DMS53 treated with DMSO at 0.1 percent for 48 hours (cell line): ENCODE measurements around the gene GMPS.
"Not testable (repeated sequence)": the region's sequence is repeated elsewhere in the genome, so short reads cannot be mapped to it uniquely, and the experiment has no call there.

Source experiments
- DNase-seq: peaks from one replicate; lab custom pipeline; 2025; ENCODE audit not compliant: unreplicated experiment; lab: John Stamatoyannopoulos, UW

The GMPS gene

DNA sequence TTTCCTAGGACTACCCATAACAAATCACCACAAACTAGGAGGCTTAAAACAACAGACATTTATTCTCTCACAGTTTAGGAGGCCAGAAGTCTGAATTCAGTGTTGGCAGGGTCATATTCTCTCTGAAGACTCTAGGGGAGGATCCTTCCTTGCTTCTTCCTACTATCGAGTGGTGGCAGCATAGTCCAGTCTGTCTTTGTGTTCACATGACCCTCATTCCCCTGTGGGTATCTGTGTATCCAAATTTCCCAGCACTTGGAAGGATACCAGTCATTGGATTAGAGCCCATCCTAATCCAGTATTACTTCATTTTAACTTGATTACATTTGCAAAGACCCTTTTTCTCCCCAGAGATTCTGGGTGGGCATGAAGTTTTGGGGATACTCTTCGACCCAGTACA, 63.8 kb downstream of the GMPS start:
- DNase-seq, result no peak

DNA sequence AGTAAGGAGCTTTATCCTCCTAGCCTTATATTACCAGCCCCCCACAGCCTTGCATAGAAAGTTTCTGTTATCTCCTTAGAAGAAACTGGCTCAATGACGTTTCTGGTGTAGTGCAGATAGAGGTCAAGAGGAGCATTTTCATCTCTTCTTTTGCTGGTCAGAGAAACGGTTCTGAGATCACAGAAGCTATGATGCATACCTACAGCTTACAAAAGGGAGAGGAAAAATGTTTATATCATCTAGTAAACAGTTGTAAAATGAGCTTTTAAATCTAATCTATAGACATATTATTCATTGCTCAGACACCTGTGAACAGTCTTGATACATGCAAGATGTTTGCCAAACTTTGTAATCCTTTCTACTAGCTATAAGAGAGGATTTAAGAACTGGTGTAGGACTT, 68.0 kb downstream of the GMPS start:
- DNase-seq, result no peak

DNA sequence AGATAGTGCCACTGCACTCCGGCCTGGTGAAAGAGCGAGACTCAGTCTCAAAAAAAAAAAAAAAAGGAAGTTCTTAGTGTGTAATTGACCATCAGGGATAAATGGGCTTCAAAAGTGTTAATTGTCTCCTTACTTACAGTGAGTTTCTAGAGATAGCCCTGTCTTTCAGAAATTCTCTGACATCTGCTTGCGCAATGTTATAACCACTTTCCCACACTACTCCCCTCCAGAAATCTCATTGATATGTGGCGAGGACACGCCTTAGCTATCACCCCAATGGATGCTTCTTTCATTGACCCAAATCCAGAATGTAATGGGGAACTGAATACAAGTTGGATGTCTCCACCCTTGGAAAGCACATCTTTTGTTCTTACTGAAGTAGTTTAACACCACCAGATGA, 70.9 kb downstream of the GMPS start:
- no peak for DNase-seq

DNA sequence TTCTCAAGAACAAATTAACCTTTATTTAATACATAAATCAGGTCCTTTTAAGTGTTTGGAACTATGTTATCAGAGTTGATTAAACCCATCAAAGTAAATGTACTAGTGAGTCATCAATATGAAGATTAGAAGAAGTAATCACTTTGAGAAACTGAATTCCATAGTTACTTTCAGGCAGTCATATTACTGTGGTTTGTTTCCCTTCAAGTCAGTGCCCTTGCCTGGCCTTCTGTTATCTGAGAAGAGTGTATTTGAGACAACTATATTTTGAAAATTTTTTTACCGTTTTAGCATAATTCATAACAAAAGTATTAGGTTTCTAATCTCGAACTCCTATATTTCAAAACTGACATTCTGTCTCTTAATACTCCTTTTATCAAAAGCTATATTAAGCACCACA, 73.6 kb downstream of the GMPS start:
- no peak for DNase-seq

DNA sequence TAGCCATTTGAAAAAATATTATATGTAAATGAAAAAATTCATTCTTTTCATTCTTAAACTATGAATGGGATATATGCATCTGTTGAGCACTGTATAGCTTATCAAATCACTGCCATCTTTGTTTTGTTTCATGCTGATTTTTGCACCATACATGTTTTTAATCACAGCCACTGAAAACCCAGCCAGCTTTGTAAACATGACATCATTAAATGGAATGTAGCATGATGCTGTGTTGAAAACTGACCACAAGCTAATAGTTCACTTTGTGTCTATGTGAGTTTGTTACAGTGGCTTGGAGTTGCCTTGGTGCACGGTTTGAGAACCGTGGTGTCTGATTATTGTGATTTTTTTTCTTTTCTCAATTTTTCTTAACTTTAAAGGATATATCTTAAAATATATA, 75.7 kb downstream of the GMPS start:
- DNase-seq, result no peak

DNA sequence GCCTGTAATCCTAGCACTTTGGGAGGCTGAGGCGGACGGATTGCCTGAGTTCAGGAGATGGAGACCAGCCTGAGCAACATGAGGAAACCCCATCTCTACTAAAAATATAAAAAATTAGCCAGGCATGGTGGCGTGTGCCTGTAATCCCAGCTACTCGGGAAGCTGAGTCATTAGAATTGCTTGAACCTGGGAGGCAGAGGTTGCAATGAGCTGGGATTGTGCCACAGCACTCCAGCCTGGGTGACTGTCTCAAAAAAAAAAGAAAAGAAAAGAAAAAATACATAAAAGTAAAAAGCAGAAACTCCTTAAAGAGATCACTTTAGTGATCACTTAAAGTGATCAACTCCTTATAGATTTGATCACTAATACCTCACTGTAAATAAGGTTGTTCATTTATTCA, 78.0 kb downstream of the GMPS start:
- no peak for DNase-seq

DNA sequence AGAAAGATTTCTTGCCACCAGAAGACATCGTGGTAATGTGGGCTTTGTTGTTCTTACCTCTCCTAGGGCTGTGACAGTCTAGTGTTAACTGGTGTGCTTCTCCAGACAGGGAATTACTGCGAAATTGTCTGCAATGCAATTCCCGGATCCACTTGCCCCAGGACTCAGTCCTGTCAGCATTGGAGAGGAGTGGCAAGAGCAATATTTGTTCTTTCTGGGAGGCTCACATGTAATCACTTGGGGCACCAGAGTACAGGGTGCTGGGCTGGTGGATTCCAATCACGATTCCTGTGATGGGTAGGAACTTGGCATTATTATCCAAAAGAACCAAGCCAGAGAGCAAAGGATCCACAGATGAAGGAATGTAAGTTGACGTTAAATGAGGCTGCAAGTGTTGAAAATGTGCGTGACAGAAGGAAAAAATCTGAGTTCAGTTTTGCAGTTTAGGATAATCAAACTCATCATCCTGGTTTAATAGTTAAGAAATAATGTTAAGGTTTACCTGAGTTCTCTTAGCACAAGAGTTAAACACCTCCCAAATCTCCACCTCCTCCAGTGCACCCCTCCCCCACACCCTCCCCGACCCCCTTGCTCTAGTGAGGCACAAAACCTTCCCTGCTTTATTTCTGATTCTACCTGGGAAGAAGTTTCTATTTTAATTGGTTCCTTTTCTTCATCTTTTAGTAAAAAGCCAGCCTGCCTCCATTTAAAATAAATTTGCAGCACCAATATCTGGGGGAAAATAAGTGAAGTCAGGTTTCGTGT, 79.2 kb downstream of the GMPS start:
- DNase-seq, result no peak

DNA sequence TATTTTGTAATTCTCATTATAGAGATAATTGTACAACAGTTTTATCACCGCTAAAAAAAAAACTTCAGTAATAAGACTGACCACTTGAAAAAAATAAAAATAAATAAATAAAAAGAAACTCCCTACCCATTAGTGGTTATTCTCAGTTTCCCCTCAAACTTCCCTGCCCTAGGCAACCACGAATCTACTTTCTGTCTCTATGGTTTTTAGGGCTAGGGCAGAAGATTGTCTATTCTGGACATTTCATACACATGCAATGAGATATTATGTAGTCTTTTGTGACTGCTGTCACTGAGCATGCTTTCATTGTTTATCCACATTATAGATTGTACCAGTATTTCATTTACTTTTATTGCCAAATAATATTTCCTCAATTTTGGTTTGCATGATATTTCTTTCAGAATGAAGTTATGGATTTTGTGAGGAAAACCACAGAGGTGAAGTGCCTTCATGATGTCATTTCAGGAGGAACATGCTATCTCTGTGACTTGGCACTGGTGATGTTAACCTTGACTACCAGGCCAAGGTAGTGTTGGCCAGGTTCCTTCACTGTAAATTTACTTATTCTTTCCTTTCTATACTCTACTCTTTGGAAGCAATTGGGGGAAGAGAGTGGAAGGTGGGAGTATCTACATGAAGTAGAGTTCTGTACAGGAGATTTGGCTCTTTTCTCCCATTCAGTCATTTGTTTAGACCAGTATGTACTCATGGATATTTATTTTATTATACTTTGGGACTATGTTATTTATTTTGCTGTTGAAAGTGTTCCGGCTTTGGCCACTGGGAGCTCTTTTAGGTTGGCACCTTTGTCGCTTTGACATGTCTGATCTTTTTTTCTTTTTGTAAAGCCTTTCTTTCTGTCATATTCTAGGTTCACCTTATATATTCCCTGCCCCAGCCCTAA, 86.3 kb downstream of the GMPS start:
- DNase-seq, result no peak

DNA sequence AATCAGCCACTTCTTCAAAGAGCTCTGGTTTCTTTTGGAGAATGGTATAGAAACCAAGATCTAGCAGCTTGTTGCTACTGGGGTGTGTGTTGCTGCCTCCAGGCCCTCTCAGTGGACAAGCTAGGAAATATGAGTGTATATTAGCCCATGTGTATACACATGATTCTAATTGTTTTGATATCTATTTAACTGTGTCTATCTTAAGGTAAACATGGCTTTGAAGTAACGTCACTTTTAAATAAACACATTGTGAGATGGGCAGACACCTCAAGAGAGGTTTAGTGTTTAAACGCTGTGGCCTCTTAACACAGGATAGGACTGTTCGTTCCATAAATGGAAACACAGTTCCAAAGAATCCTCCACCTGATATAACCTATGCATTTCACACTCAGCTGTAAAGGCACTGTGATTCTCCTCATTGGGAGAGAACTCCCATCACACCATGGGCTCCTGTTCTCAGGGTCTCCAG, 87.0 kb downstream of the GMPS start:
- peak; percentile 75 for DNase-seq

DNA sequence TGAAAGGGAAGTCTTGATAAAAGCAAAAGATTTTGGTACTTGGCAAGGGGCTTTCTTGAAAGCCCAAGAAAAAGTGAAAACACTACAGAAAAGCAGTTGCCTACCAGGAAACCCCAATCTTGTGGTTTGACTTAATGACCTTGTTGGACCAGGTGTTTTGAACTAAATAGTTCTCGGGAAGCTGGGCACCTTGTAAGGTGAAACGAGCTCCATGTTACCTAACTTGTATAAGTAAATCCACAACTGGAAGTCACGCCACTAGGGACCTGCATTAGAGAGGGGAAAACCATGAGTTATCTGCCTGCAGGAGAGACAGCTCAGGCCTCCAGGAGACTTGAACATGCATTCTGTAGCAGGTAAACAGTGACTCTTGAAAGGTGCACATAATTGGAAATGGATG, 88.2 kb downstream of the GMPS start:
- DNase-seq, result no peak

DNA sequence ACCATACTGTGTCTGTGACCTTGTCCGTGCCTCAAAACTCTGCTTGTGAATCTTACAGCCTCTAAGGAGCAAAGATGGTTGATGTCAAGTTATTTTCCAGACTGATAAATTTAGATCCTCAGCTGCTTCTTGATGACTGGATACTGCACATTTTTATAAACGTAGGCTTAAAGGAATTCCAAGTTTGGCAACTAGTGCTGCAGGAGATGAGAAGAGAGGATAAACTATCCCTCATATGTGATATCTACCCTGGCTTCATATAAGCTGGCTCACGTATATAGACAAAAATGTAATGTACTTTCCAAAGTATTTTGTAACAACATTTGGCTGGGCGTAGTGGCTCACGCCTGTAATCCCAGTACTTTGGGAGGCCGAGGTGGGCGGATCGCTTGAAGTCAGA, 89.6 kb downstream of the GMPS start:
- DNase-seq, result no peak

DNA sequence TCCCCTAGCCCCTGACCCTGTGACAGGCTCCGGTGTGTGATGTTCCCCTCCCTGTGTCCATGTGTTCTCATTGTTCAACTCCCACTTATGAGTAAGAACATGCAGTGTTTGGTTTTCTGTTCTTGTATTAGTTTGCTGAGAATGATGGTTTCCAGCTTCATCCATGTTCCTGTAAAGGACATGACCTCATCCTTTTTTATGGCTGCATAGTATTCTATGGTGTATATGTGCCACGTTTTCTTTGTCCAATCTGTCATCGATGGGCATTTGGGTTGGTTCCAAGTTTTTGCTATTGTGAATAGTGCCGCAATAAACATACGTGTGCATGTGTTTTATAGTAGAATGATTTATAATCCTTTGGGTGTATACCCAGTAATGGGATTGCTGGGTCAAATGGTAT, 90.6 kb downstream of the GMPS start:
- DNase-seq, result not testable (repeated sequence)

DNA sequence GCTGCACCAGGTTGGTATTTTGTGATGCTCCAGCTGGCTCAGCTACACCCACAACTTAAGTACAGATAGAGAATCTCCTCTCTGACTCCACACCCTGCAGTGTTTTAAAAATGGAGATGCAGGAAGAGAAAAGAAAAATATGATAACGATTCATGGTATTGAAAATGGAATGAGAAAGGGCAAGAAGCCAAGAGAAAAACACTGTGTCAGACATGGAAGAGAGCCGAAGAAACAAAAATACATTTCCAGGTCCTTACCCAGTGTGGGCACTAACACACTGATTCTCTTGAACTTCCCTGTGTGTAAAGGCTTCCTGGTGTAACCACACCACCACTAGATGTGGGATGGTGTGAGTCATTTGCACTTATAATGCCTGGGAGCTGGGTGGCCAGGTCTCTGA, 93.1 kb downstream of the GMPS start:
- no peak for DNase-seq

DNA sequence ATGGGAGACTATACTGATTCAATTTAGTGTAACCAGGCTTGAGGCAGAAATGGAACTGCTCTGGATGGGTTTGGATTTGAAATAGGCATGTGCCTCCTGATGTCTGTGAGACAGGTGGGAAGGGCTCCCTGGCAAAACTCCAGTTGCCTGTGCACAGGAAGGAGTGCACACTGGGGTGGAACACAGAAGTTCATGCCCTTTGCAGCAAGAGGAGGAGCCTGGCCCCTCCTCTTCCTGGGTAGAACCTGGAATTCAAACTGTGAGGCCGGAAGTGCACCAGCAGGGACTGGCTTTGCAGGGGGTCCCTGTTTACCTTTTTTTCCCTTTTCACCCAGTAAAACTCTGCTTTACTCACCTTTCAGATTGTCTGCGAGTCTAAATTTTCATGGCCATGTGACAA, 99.9 kb downstream of the GMPS start:
- DNase-seq, result no peak

DNA sequence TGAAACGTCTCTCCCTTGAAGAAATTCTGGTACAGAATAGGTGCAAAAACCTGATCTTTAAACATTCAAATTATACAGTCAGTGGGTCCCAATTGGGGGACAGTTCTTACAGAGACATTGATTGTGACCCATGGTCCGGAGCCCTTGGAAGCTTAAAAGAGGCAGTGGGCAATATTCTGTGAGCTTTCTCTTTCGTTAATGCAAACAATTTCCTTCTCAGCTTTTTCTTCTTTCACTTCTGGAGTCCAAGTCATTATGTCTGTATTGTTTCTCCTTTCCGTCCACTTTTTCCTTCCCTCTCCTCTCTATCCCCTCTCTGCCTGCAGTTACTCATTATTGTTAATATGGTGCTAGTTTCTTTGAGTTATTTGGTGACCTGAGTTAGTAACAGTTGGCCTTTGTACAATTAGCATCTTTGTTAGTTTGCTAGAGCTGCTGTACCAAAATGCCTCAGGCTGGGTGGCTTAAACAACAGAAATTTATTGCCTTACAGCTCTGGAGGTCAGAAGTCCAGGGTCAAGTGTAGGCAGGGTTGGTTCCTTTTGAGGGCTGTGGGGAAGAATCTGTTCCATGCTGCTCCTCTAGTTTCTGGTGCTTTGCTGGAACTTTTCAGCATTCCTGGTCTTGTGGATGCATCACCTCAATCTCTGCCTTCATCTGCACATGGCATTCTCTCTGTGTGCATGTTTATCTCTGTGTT, 102.6 kb downstream of the GMPS start:
- DNase-seq, result no peak

DNA sequence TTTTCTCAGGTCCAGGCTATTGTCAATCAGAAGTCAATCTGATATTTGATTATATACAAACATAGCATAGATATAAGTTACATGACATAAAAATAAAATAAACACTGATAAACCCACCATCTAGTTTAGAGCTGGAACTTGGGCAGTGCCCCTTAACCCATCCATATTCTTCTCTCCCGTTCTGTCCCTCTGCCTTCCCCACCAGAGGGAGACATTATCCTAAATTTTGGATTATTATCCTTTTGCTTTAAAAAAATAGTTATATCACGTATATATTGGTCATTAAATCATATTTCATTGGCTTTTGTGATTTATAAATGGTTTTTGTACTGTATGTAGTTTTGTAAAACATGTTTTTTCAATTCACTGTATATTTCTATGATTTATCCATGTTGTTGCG, 107.9 kb downstream of the GMPS start:
- no peak for DNase-seq

DNA sequence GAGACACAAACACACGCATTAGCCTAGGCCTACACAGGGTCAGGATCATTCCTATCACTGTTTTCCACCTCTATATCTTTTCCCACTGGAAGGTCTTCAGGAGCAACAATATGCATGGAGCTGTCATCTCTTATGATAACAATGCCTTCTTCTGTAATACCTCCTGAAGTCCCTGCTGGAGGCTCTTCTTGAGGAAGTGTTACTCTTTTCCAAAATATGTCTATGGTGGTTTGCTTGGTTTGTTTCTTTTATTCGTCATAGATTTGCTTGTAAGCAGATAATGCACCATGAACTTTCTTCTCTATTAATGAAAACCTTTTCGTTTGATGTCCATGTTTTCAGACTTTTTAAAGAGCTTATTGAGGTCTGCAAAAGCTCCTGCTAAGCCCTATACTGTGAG, 109.3 kb downstream of the GMPS start:
- DNase-seq, result no peak

DNA sequence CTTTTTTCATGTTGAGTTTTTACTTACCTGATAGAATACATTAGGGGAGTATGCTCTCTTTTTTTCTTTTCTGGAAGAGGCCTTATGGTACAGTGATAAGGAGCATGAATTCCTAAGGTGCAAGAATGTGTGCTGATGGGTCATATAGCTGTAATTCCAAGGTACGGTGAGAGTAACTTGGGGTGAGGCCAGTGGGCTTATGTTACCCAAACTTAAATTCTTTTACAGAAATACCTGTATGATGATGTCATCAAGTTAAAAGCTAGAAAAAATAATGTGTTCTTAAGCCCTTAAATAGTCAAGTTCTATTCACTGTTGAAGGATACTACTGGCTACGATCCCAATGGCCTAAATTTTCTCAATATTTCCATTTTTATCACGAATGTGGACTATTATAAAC, 111.2 kb downstream of the GMPS start:
- no peak for DNase-seq

DNA sequence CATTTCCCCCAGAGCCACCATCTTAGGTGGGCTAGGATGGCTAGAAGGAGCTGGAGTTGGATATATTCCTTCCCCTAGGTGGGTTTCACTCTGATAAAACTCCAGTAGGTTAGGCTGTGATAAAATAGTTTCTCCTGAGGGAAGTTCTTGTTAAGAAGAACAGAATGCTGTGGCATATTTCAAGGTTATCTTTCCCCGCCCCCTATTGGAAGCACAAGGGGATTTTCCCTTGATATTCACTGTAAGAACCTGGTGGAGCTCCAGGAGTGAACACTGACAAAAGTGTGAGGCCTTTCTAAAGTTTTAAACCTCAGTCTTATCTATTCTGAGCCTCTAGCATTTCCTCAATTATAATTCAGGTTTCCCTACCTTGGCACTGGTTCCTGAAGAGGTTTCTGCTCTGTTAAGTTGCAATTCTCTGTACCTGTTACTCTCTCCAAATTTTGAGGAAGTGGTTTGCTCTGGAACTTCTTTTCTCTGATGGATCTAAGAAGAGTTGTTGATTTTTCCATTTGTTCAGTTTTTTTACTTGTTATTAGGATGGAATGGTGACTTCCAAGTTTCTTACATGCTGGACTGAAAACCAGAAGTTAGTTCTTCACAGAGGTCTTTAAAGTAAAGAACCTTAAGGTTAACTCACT, 113.5 kb downstream of the GMPS start:
- no peak for DNase-seq

DNA sequence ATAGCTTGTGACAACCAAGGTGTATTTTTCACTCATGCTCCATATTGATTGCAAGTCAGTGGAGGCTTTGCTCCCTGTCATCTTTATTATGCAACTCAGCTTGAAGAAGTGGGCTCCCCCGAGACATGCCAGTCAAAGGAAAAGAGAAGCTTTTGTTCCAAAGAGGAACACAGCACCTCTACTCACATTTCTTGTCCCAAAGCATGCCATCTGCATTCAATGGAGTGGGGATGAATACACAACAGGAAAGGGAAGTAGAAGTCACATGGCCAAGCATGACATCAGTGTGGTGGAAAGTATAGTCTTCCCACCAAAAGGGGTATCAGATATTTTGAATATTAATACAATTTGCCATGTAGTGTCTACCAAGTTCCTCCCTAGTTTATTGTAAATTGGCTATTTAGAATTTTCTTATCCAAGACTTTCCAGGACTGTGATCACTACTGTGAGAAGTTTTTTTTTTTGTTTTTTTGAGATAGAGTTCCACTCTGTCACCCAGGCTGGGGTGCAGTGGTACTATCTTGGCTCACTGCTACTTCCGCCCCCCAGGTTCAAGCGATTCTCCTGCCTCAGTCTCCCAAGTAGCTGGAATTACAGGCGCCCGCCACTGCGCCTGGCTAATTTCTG, 114.5 kb downstream of the GMPS start:
- no peak for DNase-seq

DNA sequence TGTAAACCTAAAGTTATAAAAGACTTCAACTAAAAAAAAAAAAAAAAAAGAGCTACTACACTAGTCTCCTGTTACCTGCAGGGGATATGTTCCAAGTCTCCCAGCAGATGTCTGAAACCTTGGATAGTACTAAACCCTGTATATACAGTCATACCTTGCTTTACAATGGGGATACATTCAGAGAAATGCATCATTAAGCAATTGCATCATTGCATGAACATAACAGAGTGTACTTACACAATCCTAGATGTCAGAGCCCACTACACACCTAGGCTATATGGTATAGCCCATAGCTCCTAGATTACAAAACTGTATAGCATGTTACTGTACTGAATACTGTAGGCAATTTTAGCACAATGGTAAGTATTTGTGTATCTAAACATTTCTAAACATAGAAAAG, 119.1 kb downstream of the GMPS start:
- no peak for DNase-seq
